GM20431 (cell line): ENCODE data around the gene CCDC80.
"Not testable (repeated sequence)": the region's sequence is repeated elsewhere in the genome, so short reads cannot be mapped to it uniquely, and the experiment has no call there.

ENCODE experiments used
- in situ Hi-C: fragments of 300-500 bp; cut with MseI, MboI; formaldehyde crosslinking; loops from one replicate; pipeline ENCODE4 v1.15.0; 2020; ENCODE audit warnings: low sequenced_read_pairs; ENCODE audit not compliant: unreplicated experiment

Gene CCDC80

GRCh38 chr3:112665009-112665408 is 24.1 kb upstream of the CCDC80 start:
- in situ Hi-C loops, result not testable (repeated sequence)

DNA sequence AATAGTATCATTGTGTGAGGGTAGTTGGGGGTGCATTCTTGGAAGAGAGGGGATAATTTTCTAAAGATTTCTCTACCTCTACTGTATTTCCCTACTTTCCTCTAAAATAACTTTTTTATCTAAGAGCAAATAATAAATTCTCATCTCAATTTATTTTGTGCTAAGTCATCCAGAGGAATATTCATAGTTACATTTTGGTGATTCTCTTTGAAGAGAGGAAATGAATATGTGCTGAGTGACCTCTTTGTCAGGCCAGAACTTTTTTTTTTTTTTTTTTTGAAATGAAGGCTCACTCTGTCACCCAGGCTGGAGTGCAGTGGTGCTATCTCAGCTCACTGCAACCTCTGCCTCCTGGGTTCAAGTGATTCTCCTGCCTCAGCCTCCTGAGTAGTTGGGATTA is 15.1 kb upstream of the CCDC80 start:
- in situ Hi-C loops, result no loop called here

DNA sequence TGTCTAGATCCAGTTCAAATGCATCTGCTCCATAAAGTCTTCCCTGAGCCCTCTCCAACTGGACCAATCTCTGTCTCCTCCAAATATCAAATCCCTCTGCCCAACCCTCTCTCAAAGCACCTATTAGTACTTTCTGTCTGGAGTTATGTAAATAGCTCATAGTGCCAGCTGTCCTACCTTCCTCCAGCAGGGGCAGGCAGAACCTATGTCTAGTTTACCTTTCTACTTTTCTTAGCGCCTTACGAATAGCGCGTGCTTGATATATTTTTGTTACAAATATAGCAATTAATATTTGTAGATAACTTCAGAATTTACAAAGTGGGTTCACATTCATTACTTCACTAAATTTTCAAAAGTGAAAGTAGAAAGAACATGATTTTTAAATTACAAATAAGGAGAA is 14.0 kb upstream of the CCDC80 start:
- in situ Hi-C loops, result no loop called here

DNA sequence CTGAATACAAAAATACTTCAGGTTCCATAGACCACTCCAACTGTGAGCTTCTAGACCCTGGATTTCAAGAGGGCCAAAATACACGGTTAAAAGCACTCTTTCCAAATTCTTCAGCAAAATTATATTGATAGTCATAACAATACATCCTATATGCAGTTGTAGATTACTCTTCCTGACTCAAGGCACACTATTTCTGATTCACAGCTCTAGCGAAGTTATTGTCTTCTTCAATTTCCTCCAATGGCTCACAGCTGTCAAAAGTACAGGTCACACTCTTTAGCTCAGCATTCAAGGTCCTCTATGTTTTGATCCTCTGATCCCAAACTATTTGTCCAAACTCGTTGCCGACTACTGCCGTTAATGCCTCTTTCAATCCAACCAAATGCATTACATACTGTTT is 13.5 kb upstream of the CCDC80 start:
- in situ Hi-C loops, result no loop called here

DNA sequence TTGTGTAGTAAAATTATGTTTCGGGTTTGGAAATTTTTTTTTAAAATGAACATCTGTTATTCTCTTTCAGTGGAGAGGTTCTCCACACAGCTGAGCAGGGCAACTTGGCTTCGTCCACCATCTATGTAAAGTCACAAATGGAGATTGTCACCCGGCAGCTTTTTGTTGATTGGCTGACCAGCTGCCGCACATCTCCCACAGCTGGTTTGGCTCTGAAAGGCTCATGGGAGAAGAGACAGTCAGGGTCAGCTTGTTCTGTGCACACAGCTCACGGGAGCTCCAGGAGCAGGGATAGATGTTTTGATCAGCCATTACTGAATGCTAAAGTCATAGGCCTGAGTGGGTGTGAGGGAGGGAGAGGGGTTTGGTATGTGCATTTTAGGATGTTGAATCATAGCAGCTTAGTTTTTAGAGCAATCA is 12.9 kb upstream of the CCDC80 start:
- in situ Hi-C loops, result no loop called here

DNA sequence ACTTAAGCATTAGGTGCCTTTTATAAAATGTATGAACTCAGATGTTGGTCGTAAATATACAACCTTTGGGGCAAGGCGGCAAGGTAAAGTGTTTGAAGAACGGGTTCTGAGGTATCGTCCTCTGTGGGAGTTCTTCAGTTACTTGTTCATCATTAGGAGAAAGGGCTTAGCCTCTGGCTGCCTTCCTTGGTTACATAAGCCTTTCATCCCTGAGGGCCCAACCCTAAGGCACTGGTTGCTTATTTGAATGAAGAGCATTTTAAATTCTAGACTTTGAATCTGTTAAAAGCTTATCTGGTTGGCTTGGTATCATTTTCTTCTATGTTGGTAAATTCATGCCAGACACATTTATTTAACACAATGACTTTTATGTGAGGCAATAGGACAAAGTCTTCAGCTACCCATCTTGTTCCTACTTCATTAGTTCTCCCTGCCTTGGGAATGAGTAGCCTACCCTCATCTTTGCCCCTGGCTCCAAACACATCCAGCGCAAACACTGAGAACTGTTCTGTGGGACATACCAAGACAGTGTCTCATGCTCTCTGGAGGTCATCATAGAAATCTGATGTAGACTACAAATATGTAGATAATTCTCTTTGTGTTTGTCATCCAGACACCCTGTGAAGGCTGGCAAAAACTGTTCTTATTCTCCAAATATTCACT is 12.4 kb upstream of the CCDC80 start:
- in situ Hi-C loops, result no loop called here

GRCh38 chr3:112651516-112651915 is 10.6 kb upstream of the CCDC80 start:
- in situ Hi-C loops, result no loop called here

- in situ Hi-C loops, result no loop called here
Measured at GRCh38 chr3:112651071-112651470, 10.1 kb upstream of the CCDC80 start.

DNA sequence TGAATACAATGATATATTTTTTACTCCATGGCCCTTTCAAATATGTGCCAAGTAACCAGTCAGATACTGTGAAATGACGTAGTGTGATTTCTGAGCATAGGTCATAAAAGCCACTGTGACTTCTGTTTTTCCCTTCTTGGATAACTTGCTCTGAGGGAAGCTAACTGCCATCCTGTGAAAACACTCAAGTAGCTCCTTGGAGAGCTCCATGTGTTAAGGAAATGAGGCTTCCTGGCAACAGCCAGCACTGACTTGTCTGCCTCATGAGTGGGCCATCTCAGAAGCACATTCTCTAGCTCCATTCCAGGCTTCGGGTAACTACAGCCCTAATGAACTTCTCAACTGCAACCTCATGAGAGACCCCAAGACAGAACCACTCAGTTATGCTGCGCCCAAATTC is 9.5 kb upstream of the CCDC80 start:
- in situ Hi-C loops, result no loop called here

- in situ Hi-C loops, result loop anchor here (25.0 kb wide), 1 partner anchor 338 kb away; the partner anchor contains the start of genes CD200R1 and GTPBP8
Measured at GRCh38 chr3:112649478-112649735, 8.5 kb upstream of the CCDC80 start.

GRCh38 chr3:112647122-112647521 is 6.2 kb upstream of the CCDC80 start:
- in situ Hi-C loops, result loop anchor here (25.0 kb wide), 1 partner anchor 340 kb away; the partner anchor contains the start of genes CD200R1 and GTPBP8

- in situ Hi-C loops, result loop anchor here (25.0 kb wide), 1 partner anchor 341 kb away; the partner anchor contains the start of genes CD200R1 and GTPBP8
Measured at GRCh38 chr3:112646623-112647022, 5.7 kb upstream of the CCDC80 start.

- in situ Hi-C loops, result loop anchor here (25.0 kb wide), 1 partner anchor 343 kb away; the partner anchor contains the start of genes CD200R1 and GTPBP8
Measured at GRCh38 chr3:112644453-112644852, 3.5 kb upstream of the CCDC80 start.

- in situ Hi-C loops, result loop anchor here (25.0 kb wide), 1 partner anchor 344 kb away; the partner anchor contains the start of genes CD200R1 and GTPBP8
Measured at GRCh38 chr3:112643621-112644240, 2.8 kb upstream of the CCDC80 start.

DNA sequence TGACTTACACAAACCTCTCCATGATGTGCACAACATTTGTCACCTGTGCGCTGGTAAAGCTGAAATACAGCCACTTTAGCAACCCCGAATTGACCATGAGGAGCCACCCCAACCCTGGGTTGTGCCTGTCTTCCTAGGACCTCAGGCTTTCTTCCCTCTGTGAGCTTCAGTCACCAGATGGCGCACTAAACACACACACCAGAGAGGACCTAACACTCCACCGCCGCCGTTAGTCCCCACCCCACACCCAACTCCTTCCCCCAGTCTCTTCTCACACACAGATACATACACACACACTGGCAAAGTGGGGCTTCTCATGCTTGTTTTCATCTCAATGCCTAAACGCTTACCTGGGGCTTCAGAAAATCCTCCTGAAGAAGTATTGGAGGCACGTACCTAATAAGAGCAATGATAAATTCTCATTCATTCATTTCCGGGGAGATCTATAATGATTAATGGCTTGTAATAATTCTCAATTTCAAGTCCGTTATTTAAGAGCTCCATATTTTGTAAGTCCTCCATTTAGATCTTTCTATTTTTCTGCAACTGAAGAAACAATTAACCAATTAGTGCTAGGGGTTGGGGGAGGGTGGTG is 2.1 kb upstream of the CCDC80 start:
- in situ Hi-C loops, result loop anchor here (25.0 kb wide), 1 partner anchor 344 kb away; the partner anchor contains the start of genes CD200R1 and GTPBP8

DNA sequence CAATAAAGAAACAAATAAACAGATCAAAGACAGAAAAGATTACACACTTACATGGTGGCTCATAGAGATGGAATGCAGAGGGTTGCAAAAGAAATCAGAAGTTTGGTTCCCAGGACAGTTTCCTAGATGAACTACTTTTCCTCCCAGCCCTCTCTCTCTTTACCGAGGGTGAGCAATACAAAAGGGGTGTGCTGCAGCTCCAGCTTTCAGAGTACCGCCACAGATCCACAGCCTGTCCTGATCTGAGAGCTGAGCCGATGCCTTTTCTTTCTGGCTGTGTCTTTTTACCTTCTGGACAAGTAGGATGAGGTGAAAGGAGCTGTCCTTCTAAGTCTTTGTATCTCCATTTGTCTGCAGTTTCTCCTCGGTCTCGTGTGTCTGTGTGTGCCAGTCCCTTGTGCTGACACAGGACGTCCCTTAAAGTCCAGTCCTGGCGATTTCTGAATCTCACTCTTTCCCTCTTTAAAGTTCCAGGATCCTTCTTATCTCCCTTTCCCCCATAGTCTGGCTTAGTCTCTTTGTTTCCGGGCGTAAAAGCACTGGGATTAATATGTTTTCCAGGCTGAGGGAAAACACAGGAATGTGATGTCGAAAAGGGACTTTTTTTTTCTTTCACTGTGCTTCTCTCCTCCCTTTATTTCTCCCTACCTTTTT is 540 bp downstream of the CCDC80 start:
- in situ Hi-C loops, result loop anchor here (25.0 kb wide), 1 partner anchor 347 kb away; the partner anchor contains the start of genes CD200R1 and GTPBP8

- in situ Hi-C loops, result loop anchor here (25.0 kb wide), 1 partner anchor 348 kb away; the partner anchor contains the start of genes CD200R1 and GTPBP8
Measured at GRCh38 chr3:112639455-112640225, 1.3 kb downstream of the CCDC80 start.

- in situ Hi-C loops, result loop anchor here (25.0 kb wide), 1 partner anchor 349 kb away; the partner anchor contains the start of genes CD200R1 and GTPBP8
Measured at GRCh38 chr3:112638327-112639020, 2.5 kb downstream of the CCDC80 start.

- in situ Hi-C loops, result loop anchor here (25.0 kb wide), 1 partner anchor 350 kb away; the partner anchor contains the start of genes CD200R1 and GTPBP8
Measured at GRCh38 chr3:112637700-112638099, 3.2 kb downstream of the CCDC80 start.
